ENCODE results near the gene SAP25. TPM values are rescaled to one million over a fixed set of nuclear protein-coding genes. Genes with fewer than 3 reads are reported as not detected.

The SAP25 gene
- total RNA-seq, 4 donors from 2014 or later = 1.5 to 6.2 TPM; not detected in 2

DNA sequence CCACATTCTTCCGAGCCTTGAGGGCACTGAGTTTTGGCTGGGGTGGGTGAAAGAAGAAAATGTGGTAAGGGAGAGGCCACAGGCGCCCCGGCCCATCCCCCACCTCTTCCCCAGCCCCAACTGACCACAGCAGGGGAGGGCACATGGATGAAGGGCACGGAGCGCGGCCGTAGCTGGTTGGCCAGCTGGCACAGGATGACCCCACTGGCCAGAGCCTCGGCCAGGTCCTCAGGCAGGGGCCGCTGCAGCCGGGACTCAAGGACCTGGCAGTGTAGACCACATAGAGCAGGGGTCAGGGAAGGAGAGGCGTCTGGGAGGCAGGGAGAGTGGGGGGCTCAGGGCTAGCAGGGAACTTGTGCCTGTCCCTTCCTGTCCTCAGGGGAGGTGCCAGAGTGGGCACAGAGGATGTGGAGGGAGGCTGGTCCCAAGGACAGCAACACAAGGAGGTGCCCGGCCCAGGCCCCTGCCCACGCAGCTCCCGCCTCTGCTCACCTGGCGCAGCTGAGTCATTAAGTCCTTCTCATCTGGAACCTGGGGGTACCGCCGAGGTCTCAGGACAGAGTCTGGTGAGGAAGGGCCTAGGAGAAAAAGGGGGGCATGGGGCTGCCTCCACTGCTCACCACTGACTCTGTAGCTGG lies 2.2 kb upstream of the SAP25 start:
- Histone ChIP-seq H3K9me3 (no peaks in the 10 kb centered on the region), H3K4me1 (peaks cover 0 to 5% of the 10 kb centered on the region in 2 donors), H3K4me3 (replicated peaks in 1 of 3) (no peak overlapping the region), H3K27me3 (no peaks in the 10 kb centered on the region), H3K27ac (no peak overlapping the region), H3K36me3 (peaks cover 53 to 60% of the 10 kb centered on the region in 2 donors)
- intact Hi-C loops (cut with DNase I) = no loop called here
- no peak for DNase-seq
- no peak for TF ChIP-seq POLR2A (IDR thresholded peaks at IDR 0.05)
- TF ChIP-seq, protein P1, sequence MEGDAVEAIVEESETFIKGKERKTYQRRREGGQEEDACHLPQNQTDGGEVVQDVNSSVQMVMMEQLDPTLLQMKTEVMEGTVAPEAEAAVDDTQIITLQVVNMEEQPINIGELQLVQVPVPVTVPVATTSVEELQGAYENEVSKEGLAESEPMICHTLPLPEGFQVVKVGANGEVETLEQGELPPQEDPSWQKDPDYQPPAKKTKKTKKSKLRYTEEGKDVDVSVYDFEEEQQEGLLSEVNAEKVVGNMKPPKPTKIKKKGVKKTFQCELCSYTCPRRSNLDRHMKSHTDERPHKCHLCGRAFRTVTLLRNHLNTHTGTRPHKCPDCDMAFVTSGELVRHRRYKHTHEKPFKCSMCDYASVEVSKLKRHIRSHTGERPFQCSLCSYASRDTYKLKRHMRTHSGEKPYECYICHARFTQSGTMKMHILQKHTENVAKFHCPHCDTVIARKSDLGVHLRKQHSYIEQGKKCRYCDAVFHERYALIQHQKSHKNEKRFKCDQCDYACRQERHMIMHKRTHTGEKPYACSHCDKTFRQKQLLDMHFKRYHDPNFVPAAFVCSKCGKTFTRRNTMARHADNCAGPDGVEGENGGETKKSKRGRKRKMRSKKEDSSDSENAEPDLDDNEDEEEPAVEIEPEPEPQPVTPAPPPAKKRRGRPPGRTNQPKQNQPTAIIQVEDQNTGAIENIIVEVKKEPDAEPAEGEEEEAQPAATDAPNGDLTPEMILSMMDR (IDR thresholded peaks at IDR 0.05) = no peak
- WGBS, 2 donors = 86 to 88% methylated on average over 16 to 17 of the region's 17 CpGs

GRCh38 chr7:100575206-100575631 lies 1.5 kb upstream of the SAP25 start:
- TF ChIP-seq POLR2A (IDR thresholded peaks at IDR 0.05) = no peak
- TF ChIP-seq, protein P1 (IDR thresholded peaks at IDR 0.05) = no peak
- 83 to 86% methylated on average over 8 to 14 of the region's 14 CpGs for WGBS, 2 donors
- Histone ChIP-seq H3K27ac (no peak overlapping the region), H3K36me3 (peaks cover 52 to 54% of the 10 kb centered on the region in 2 donors), H3K4me1 (peaks cover 4 to 7% of the 10 kb centered on the region in 2 donors), H3K9me3 (no peaks in the 10 kb centered on the region), H3K4me3 (replicated peaks in 1 of 3) (no peak overlapping the region), H3K27me3 (no peaks in the 10 kb centered on the region)
- DNase-seq = no peak
- intact Hi-C loops (cut with DNase I) = no loop called here

DNA sequence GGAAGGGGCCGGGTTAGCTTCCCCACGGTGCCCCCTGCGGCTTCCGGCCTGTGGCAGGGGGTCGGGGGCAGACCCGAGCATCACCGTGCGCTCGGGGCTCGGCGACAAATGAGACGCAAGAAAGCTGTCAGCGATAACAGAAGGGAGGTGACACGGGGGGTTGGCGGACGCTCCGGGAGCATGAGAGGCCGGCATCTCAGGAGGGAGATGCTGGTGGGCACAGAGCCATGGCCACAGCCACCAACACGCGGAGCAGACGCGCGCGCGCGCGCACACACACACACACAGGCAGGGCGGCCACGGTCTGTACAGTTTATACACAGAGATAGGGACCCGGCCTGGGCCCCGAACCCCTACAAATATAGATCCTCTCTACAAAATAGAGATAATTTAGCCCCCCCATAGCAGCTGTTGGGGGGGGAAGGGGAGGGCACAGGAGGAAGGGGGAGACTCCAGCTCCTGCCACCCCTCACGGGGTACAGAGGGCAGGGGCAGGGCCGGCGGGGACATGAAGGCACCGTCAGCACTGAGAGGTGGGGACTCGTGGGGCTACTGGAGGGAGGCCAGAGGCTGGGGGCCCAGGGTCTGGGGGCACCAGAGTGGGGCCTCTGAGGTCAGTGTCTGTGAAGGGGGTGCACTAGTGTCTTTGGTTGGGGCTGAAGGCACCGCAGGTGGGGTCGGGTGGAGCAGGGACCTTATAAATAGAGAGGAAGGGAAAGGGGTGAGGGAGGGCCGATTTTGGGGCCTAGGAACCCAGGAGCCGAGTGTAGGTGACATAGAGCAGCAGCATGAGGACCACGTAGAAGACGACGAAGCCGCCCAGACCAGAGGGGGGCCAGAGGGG lies 884 bp upstream of the SAP25 start:
- Histone ChIP-seq H3K9me3 (no peaks in the 10 kb centered on the region), H3K36me3 (peaks cover 47% of the 10 kb centered on the region in 2 donors), H3K4me1 (peaks cover 10 to 13% of the 10 kb centered on the region in 2 donors), H3K4me3 (replicated peaks in 1 of 3) (no peak overlapping the region), H3K27ac (no peak overlapping the region), H3K27me3 (no peaks in the 10 kb centered on the region)
- DNase-seq = no peak
- 95 to 96% methylated on average over 44 of the region's 44 CpGs for WGBS, 2 donors
- TF ChIP-seq POLR2A (IDR thresholded peaks at IDR 0.05) = no peak
- TF ChIP-seq, protein P1 (IDR thresholded peaks at IDR 0.05) = no peak
- intact Hi-C loops (cut with DNase I) = no loop called here

- H3K4me3 ChIP-seq (replicated peaks in 1 of 3) = no peak overlapping the region
- H3K36me3 ChIP-seq = peaks cover 34 to 36% of the 10 kb centered on the region in 2 donors
- intact Hi-C loops (cut with DNase I) = no loop called here
- H3K9me3 ChIP-seq = no peaks in the 10 kb centered on the region
- TF ChIP-seq, protein P1 (IDR thresholded peaks at IDR 0.05) = no peak
- TF ChIP-seq POLR2A (IDR thresholded peaks at IDR 0.05) = no peak
- no peak for DNase-seq
- WGBS, 2 donors = 84 to 94% methylated on average over 8 to 27 of the region's 30 CpGs
- H3K27me3 ChIP-seq = no peaks in the 10 kb centered on the region
- peaks cover 12 to 18% of the 10 kb centered on the region in 2 donors for H3K4me1 ChIP-seq
- H3K27ac ChIP-seq = no peak overlapping the region
These were observed 588 bp downstream of the SAP25 start for GRCh38 chr7:100572949-100573675.
